Glutamatergic neuron (in vitro differentiated cells): ENCODE results near the gene KCNN1. TPM values are rescaled to one million over a fixed set of nuclear protein-coding genes. Genes with fewer than 3 reads are reported as not detected.
A peak's percentile ranks its signal among the peaks of the same experiment; 100 is the strongest.
"Not testable (repeated sequence)": the region's sequence is repeated elsewhere in the genome, so short reads cannot be mapped to it uniquely, and the experiment has no call there.

Experiments
- DNase-seq: peaks from one replicate; pipeline ENCODE4 v3.0.0; 2022
- H3K27ac Mint-ChIP-seq: one replicate; pipeline ENCODE4 v1.8.0; 2020; ENCODE audit warnings: mild to moderate bottlenecking, mixed read lengths, inconsistent platforms; ENCODE audit not compliant: unreplicated experiment
- H3K27me3 Mint-ChIP-seq: one replicate; pipeline ENCODE4 v1.8.0; 2020; ENCODE audit warnings: mild to moderate bottlenecking, moderate library complexity, mixed read lengths, inconsistent platforms; ENCODE audit not compliant: unreplicated experiment
- H3K36me3 Mint-ChIP-seq: one replicate; pipeline ENCODE4 v1.8.0; 2020; ENCODE audit warnings: mild to moderate bottlenecking, mixed read lengths, inconsistent platforms; ENCODE audit not compliant: unreplicated experiment
- H3K4me1 Mint-ChIP-seq: one replicate; pipeline ENCODE4 v1.8.0; 2020; ENCODE audit warnings: mild to moderate bottlenecking, low read depth, mixed read lengths, inconsistent platforms; ENCODE audit not compliant: unreplicated experiment
- H3K4me3 Mint-ChIP-seq: one replicate; pipeline ENCODE4 v1.8.0; 2020; ENCODE audit warnings: mild to moderate bottlenecking, mixed read lengths, inconsistent platforms; ENCODE audit not compliant: unreplicated experiment
- H3K9me3 Mint-ChIP-seq: one replicate; pipeline ENCODE4 v1.8.0; 2020; ENCODE audit warnings: mild to moderate bottlenecking, moderate library complexity, mixed read lengths, inconsistent platforms; ENCODE audit not compliant: unreplicated experiment
- total RNA-seq: library from RNA; stranded (reverse); fragmentation: NEBNext Ultra II Directional; extraction: Animal tissue kit (Norgen Biotek cat#: 25700); gene quantifications from one replicate; pipeline ENCODE4 v1.2.1, GENCODE V29; 2021; ENCODE audit not compliant: unreplicated experiment
- TF ChIP-seq, protein P1 (sequence below): fragments of 200-600 bp; sonication (generic); IDR thresholded peaks from one replicate; pipeline ENCODE4 v1.5.0; 2021; ENCODE audit not compliant: partially characterized antibody, unreplicated experiment

Gene KCNN1
- total RNA-seq, 1 donor from 2014 or later: 91.1 TPM

DNA sequence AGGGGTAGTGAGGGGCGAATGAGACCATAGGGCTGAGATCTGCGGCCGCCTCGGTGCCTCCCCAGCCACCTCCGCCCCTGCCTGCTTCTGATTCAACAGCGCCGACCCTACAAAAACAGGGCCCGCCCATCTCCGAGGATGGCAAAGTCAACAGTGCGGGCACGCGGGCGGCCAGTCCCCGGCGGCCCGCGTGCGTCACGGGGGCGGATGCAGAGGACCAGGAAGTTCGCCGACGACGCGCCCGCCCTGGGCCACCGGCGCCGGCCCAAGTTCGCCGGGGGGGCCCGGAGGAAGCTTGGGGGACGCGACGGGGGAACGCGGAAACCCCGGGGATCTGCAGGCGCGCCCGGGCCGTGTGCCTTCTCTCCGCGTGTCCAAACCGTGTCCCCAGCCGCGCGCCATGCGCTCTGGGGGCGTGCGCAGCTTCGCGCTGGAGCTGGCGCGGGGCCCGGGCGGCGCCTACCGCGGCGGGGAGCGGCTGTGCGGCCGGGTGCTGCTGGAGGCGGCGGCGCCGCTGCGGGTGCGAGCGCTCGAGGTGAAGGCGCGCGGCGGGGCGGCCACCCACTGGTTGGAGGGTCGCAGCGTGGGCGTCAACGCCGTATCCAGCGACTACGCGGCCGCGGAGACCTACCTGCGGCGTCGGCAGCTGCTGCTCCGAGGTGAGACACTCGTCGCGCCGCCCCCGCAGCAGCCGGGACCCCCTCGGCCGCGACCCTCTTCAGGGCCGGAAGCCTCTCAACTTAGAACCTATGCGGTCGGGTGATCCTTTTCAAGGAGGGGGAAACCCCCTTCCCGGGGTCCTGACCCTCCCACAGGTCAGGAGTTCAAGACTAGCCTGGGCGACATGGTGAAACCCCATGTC lies 34.2 kb downstream of the KCNN1 start:
- no peaks in the 10 kb centered on the region for H3K4me1 Mint-ChIP-seq
- TF ChIP-seq, protein P1, sequence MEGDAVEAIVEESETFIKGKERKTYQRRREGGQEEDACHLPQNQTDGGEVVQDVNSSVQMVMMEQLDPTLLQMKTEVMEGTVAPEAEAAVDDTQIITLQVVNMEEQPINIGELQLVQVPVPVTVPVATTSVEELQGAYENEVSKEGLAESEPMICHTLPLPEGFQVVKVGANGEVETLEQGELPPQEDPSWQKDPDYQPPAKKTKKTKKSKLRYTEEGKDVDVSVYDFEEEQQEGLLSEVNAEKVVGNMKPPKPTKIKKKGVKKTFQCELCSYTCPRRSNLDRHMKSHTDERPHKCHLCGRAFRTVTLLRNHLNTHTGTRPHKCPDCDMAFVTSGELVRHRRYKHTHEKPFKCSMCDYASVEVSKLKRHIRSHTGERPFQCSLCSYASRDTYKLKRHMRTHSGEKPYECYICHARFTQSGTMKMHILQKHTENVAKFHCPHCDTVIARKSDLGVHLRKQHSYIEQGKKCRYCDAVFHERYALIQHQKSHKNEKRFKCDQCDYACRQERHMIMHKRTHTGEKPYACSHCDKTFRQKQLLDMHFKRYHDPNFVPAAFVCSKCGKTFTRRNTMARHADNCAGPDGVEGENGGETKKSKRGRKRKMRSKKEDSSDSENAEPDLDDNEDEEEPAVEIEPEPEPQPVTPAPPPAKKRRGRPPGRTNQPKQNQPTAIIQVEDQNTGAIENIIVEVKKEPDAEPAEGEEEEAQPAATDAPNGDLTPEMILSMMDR: no peak
- H3K9me3 Mint-ChIP-seq: peaks cover 6% of the 10 kb centered on the region
- DNase-seq: peak; percentile 64
- no peak overlapping the region for H3K27ac Mint-ChIP-seq
- H3K27me3 Mint-ChIP-seq: peaks cover 10% of the 10 kb centered on the region
- H3K36me3 Mint-ChIP-seq: peaks cover 9% of the 10 kb centered on the region
- peak overlapping the region; percentile 57 for H3K4me3 Mint-ChIP-seq

DNA sequence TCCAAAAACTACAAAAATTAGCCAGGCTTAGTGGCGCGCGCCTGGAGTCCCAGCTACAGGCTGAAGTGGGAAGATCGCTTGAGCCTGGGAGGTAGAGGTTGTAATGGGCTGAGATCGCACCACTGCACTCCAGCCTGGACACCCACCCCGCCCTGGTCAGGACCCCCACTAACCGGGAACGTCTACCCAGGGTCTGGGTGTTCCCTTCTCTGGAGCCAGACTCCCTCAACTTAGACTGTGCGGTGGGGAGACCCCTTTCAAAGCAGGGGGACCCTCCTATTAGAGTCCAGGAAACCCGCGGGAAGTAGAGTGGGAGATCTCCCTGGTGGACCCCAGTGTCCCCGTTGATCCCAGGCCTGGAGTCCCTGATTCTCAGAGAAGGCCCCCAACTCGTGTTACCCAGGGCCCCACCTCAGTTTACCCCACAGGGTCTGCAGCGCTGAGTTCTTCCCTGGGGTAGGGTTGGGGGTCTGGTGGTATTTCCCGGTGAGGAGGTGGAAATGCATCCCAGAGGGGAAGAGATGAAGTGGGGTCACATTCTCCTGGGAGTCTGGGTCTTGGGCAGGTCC lies 35.0 kb downstream of the KCNN1 start:
- Mint-ChIP-seq H3K36me3 (peaks cover 9% of the 10 kb centered on the region), H3K4me1 (no peaks in the 10 kb centered on the region), H3K27ac (no peak overlapping the region), H3K4me3 (peak overlapping the region; percentile 57), H3K9me3 (peaks cover 9% of the 10 kb centered on the region), H3K27me3 (peaks cover 10% of the 10 kb centered on the region)
- TF ChIP-seq, protein P1: no peak
- no peak for DNase-seq

DNA sequence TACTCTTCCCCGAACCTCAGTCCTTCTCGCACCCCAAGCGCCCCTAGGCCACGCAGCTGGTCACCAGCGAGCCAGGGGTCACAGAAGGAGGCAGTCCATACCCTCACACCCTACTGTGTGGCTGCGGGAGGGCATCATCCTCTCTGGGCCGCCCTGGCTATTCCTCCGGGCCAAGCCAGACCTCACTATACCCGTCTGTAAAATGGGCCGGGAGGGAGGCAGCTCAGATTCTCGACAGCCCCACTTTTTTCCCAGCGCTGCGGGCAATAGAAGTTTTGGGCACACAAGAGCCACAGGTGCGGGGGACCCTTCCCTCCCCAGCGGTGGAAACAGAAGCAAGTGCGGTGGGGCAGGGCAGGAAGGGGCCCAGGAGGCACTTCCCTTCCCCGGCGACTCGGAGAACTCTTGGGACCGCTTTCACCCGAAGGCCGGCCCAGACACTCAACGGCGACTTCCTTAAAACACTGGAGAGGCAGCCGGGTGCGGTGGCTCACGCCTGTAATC lies 35.5 kb downstream of the KCNN1 start:
- Mint-ChIP-seq H3K27me3 (peaks cover 11% of the 10 kb centered on the region), H3K36me3 (peaks cover 9% of the 10 kb centered on the region), H3K9me3 (peaks cover 10% of the 10 kb centered on the region), H3K27ac (no peak overlapping the region), H3K4me3 (no peak overlapping the region), H3K4me1 (no peaks in the 10 kb centered on the region)
- TF ChIP-seq, protein P1: no peak
- no peak for DNase-seq

DNA sequence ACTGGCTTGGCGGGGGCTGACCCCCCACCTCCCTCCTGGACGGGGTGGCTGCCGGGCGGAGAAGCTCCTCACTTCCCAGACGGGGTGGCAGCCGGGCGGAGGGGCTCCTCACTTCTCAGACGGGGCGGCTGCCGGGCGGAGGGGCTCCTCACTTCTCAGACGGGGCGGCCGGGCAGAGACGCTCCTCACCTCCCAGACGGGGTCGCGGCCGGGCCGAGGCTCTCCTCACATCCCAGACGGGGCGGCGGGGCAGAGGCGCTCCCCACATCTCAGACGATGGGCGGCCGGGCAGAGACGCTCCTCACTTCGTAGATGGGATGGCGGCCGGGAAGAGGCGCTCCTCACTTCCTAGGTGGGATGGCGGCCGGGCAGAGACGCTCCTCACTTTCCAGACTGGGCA lies 38.8 kb downstream of the KCNN1 start:
- H3K4me1 Mint-ChIP-seq, H3K9me3 Mint-ChIP-seq, H3K4me3 Mint-ChIP-seq, H3K27me3 Mint-ChIP-seq, H3K27ac Mint-ChIP-seq, H3K36me3 Mint-ChIP-seq, DNase-seq: not testable (repeated sequence)

DNA sequence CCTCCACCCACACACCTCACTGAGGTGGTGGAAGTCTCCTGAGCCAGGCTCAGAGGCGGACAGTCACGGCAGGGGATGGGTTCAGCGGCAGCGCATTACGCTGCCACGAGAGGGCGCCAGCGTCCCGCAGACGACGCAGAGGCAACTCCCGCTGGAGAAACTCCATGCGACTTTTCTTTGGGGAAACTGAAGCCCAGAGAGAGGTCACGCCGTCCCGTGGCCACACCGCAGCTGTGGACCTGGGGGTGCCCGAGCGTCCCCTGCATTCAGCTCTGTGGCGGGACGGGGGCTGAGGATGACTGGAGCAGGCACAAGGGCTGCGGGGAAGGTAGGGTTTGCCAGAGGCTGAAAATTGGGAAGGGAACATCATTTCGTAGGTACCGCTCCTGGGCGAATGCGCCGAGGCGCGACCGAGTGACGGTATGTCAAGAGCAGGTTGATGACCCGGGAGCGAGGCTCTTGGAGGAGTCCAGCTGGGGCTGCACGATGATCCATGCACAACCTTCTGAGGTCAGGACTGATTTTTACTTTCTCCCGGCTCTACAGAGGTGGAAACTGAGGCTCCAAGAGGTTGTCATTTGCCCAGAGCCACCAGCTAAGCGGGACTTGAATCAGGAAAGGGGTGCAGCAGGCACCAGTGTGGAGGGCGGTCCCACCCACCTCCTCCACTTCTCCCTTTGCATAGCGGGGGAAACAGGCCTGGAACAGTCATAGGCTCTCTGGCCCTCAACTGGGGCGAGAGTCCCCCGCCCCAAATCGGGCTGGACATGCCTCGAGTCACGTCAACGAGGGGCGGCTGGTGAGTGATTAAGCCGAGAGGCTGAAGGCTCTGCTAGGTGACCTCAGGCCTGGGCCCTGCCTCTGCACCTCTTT lies 40.4 kb downstream of the KCNN1 start:
- peak overlapping the region; percentile 94 for H3K4me3 Mint-ChIP-seq
- peaks cover 8% of the 10 kb centered on the region for H3K9me3 Mint-ChIP-seq
- no peaks in the 10 kb centered on the region for H3K36me3 Mint-ChIP-seq
- peak overlapping the region; percentile 88 for H3K27ac Mint-ChIP-seq
- peaks cover 1% of the 10 kb centered on the region for H3K27me3 Mint-ChIP-seq
- DNase-seq: peak; percentile 86
- TF ChIP-seq, protein P1: peak; percentile 91
- H3K4me1 Mint-ChIP-seq: no peaks in the 10 kb centered on the region
